ENCODE data around the gene HNRNPM.
"Not testable (repeated sequence)": the region's sequence is repeated elsewhere in the genome, so short reads cannot be mapped to it uniquely, and the experiment has no call there.

Gene HNRNPM

DNA sequence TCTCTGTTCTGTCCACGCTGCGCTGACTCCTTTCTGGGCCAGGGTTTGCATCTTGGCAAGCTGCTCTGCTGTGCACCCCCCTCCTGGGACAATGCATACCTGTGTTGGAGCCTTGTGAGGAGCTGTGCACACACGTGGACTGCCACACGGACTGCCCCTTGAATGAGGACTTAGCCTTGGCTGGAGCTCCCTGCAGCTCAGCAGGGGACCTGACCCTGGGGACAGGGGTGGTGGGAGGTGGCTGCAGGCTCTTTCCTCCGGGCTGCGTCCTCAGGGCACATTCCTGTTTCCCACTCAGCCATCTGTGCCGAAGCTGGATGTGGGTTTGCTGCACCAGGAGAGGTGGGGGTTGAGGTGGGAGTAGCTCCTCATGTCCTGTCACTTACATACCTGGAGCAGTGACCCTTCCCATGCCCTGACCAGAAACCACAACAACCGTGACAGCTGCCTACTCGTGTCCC is 46.4 kb upstream of the HNRNPM start:
- TF ChIP-seq ZFX (IDR thresholded peaks at IDR 0.05) = no peak
- TF ChIP-seq, protein P1, sequence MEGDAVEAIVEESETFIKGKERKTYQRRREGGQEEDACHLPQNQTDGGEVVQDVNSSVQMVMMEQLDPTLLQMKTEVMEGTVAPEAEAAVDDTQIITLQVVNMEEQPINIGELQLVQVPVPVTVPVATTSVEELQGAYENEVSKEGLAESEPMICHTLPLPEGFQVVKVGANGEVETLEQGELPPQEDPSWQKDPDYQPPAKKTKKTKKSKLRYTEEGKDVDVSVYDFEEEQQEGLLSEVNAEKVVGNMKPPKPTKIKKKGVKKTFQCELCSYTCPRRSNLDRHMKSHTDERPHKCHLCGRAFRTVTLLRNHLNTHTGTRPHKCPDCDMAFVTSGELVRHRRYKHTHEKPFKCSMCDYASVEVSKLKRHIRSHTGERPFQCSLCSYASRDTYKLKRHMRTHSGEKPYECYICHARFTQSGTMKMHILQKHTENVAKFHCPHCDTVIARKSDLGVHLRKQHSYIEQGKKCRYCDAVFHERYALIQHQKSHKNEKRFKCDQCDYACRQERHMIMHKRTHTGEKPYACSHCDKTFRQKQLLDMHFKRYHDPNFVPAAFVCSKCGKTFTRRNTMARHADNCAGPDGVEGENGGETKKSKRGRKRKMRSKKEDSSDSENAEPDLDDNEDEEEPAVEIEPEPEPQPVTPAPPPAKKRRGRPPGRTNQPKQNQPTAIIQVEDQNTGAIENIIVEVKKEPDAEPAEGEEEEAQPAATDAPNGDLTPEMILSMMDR (conservative IDR thresholded peaks at IDR 0.05) = no peak
- H3K27ac ChIP-seq = no peak overlapping the region

DNA sequence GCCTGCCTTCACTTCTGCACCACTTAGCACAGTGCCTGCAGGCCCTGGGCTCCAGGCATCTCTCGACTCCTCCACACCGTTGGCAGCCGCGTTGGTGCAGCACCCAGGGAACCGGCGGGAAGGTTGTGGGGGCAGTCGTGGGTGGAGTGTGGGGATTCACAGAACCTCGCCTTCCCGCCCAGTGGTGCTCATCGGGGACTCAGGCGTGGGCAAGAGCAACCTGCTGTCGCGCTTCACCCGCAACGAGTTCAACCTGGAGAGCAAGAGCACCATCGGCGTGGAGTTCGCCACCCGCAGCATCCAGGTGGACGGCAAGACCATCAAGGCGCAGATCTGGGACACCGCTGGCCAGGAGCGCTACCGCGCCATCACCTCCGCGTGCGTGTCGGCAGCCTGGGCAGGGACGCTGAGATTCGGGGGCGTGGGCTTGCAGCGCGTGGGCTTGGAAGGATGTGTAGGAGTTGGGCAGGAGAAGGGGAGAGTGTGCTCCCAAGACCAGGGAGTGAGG is 45.0 kb upstream of the HNRNPM start:
- no peak overlapping the region for H3K27ac ChIP-seq
- no peak for TF ChIP-seq ZFX (IDR thresholded peaks at IDR 0.05)
- TF ChIP-seq, protein P1 (conservative IDR thresholded peaks at IDR 0.05) = no peak

DNA sequence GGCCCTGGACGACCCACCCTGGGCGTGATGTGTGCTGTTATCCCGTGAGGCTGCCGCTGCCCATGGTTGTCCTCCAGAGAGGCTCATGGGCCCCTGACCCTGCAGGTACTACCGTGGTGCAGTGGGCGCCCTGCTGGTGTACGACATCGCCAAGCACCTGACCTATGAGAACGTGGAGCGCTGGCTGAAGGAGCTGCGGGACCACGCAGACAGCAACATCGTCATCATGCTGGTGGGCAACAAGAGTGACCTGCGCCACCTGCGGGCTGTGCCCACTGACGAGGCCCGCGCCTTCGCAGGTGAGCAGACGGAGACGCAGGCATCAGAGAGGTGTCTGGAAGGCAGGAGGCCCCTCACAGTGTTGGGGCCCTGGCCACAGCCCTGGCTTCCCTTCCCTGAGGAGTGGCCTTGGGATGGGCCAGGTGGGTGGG is 42.8 kb upstream of the HNRNPM start:
- H3K27ac ChIP-seq = no peak overlapping the region
- TF ChIP-seq ZFX (IDR thresholded peaks at IDR 0.05) = no peak
- TF ChIP-seq, protein P1 (conservative IDR thresholded peaks at IDR 0.05) = no peak

DNA sequence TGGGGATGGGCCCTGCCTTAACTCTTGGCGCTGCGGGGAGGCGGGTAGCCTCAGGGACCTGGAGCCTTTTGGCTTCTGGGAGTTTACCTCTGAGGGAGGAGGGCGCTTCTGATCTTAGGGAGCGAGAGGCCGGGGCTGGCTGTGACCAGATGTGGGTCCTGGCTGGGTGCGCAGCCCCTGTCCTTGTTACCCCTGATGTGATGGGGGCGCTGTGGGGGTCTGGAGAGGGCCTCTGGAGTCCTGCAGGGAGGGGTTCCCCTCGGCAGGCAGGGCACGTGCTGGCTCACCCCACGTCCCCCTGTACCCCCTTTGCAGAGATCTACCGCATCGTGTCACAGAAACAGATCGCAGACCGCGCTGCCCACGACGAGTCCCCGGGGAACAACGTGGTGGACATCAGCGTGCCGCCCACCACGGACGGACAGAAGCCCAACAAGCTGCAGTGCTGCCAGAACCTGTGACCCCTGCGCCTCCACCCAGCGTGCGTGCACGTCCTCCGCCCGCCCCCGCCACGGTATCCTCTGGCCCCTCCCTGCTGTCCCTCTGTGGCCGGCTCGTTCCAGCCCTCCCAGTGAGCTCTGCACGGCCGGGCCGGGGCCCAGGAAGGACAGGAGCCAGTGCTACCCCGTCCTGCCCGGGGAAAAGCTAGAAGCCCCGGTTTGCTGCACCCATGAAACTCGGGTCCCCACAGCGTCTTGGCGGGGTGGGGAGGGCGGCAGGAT is 41.5 kb upstream of the HNRNPM start:
- H3K27ac ChIP-seq = no peak overlapping the region
- TF ChIP-seq, protein P1 (conservative IDR thresholded peaks at IDR 0.05) = no peak
- no peak for TF ChIP-seq ZFX (IDR thresholded peaks at IDR 0.05)

DNA sequence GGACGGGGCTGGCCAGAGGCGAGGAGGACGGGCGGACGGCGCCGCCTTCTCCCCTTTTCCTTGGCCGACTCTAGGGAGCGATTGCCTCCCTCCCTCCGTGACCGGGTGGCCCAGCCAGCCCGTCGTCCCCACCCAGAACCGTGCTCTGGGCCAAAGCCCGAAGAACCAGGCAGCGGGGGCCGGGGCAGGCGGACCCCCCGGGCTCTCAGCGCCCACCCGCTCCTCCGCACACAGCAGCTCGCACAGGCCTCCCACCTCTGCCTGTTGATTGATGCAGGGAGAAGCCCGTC is 41.0 kb upstream of the HNRNPM start:
- H3K27ac ChIP-seq = no peak overlapping the region
- TF ChIP-seq ZFX (IDR thresholded peaks at IDR 0.05) = no peak
- TF ChIP-seq, protein P1 (conservative IDR thresholded peaks at IDR 0.05) = no peak

DNA sequence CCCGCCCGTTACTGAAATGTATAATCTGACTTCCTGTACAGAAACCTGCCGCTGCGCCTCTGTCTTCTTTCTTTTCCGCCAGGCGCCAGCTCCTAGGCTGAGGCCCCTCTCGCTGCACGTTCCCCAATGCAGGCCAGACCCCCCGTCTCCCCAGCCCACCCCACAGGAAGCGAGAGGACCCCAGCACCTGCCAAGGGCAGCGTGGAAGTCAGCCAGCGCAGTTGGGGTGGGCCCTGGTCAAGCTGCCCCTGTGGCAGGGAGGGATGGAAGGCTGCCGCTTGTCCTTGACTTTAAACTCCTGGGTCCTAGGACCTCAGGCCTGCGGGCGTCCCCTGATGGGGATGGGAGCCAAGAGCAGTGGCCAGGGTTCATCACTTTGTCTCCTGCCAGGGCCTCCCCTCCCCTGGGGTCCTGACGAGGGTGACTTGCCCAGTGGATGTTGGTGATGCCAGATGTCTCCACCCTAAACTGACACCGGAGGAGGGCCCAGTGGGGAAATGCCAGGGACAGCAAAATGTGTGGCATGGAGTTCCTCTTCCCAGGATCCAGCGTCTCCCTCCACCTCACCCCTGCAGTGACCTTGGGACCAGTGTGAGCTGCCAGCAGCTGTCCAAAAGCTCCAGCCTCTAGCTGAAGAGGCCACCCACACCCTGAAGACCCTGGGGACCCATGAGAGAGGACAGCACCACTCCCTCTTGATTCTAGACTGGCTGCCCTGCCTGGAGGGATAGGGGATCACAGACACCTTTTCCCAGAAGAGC is 40.2 kb upstream of the HNRNPM start:
- H3K27ac ChIP-seq = no peak overlapping the region
- TF ChIP-seq, protein P1 (conservative IDR thresholded peaks at IDR 0.05) = no peak
- TF ChIP-seq ZFX (IDR thresholded peaks at IDR 0.05) = no peak

DNA sequence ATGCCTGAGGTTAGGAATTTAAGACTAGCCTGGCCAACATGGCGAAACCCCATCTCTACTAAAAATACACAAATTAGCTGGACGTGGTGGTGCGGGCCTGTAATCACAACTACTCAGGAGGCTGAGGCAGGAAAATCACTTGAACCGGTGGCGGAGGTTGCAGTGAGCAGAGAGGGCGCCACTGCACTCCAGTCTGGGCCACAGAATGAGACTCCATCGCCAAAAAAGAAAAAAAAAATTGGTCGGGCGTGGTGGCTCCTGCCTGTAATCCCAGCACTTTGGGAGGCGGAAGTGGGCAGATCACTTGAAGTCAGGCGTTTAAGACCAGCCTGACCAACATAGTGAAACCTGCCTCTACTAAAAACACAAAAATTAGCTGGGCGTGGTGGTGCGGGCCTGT is 34.1 kb upstream of the HNRNPM start:
- H3K27ac ChIP-seq = not testable (repeated sequence)

Measured in C4-2B (cell line).